ENCODE measurements around the gene CYLD.

The CYLD gene

DNA sequence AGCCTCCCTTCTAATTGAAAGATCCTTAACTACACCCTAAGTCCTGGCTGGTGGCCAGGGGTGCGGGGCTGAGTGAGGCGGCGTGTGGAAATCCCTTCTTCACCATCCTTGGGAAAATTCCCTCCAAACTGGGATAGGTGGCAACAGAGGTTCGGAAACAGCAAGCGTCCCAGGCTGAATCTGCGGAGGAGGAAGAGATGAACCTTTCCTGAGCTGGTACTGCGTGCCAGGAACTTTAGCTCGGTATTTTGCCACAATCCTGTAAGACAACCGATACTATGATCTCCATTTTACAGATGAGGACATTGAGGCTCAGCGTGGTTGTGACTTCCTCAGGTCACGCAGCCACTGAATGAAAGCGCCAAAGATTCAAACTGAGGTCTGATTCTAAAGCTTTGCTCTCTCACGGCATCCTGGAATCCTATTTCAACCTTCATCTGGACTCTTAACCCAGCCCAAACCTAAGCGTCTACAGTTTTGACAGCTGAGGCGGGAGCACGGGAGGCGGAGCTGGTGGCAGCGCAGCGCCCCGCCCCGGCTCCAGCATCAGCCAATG, 583 bp upstream of the CYLD start:
- DNase-seq, result no peak

DNA sequence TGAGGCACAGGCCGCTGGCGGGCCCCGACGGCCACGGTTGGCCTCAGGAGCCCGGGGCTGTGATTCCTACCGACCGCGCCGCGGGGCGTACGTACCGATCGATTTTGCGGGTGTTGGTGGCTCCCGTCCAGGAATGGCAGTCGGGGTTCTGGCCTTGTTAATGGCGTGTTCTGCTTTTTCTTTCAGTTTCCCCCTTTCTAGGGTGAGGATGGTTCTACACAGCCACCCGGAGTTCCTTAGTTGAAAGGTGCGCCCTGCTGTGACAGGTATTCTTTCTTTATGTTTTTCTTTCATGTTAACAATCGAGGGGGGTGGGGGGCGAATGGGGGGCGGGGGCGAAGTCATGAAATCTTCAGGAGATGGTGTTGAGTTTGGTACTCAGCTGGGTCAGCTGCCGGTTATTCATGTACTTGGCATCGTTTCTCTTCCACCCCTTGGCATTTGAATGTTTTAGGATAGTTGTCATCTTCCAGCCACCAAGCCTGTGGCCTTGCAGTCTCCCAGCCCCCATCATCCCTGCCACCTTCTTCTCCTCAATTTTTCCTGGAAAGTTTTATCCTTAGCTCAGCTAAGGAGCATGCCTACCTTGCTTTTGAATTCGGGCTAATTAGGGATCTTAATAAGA, 802 bp downstream of the CYLD start:
- no peak for DNase-seq

GRCh38 chr16:50743581-50744225, 1.8 kb downstream of the CYLD start:
- no peak for DNase-seq

DNA sequence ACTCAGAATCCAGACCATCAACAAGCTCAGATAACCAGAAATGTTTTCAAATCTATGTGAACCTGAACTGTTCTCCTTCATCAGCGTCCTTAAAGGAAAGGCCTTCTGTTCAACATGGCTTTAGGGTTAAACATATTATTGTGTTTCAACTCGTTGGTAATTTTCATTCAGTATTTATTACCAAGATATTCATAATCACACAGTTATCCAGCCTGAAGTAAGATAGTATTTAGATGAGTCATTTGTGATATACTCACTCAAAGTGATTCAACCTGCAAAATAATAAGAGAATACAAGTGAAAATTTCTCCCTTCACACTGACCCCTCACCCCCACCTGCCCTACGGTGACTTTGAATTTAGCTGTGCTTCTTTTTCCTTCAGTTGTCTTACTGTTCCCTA, 3.0 kb downstream of the CYLD start:
- DNase-seq, result no peak

DNA sequence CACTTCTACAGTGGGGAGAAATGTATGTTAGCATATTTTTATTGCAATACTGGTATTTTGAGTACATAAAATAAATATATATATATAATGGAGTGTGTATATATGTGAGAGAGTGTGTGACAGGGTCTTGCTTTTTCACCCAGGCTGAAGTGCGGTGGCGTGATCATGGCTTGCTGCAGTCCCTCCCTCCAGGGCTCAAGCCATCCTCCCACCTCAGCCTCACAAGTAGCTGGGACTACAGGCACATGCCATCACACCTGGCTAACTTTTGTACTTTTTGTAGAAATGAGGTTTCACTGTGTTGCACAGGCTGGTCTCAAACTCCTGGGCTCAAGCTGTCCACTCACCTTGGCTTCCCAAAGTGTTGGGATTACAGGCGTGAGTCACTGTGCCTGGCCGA, 4.1 kb downstream of the CYLD start:
- no peak for DNase-seq

DNA sequence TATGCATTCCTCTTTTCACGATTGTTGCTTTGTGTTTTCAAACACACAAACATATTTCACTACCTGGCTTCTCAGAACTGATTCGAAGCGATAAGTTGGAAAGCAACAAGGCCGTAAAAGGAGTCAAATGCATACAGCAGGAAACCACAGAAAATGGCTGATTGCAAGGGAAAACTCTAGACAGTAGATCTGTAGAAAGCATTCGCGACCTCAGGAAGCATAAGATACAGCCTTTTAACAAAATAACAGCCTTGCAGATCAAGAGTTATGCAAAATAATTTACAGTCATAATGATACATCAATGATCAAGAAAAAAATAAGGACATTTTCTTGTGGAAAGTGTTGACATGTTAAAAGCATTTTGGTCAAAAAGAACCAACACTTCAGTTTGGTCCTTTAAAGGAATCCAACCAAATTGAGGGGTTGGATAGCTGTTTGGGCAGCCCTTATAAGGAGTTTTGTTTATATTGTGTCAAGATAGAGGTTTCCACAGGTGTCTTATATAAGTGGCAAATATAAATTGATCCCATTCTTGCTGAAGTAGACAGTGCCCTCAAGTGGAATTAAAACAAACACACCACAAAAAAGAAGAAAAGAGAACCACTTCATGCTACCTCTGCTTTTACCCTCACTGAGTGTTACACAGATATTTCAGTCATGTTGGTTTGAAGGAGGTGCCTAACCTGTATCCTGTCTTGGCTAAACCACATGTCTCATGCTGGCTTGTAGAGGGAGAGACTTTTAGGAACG, 5.5 kb downstream of the CYLD start:
- no peak for DNase-seq

DNA sequence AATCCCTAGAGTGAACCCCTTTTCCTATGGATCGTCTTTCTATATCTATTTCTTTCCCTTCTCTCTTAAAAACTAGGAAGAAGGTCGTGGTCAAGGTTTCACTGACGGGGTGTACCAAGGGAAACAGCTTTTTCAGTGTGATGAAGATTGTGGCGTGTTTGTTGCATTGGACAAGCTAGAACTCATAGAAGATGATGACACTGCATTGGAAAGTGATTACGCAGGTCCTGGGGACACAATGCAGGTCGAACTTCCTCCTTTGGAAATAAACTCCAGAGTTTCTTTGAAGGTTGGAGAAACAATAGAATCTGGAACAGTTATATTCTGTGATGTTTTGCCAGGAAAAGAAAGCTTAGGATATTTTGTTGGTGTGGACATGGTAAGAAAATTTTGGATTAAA, 9.6 kb downstream of the CYLD start:
- DNase-seq, result no peak

DNA sequence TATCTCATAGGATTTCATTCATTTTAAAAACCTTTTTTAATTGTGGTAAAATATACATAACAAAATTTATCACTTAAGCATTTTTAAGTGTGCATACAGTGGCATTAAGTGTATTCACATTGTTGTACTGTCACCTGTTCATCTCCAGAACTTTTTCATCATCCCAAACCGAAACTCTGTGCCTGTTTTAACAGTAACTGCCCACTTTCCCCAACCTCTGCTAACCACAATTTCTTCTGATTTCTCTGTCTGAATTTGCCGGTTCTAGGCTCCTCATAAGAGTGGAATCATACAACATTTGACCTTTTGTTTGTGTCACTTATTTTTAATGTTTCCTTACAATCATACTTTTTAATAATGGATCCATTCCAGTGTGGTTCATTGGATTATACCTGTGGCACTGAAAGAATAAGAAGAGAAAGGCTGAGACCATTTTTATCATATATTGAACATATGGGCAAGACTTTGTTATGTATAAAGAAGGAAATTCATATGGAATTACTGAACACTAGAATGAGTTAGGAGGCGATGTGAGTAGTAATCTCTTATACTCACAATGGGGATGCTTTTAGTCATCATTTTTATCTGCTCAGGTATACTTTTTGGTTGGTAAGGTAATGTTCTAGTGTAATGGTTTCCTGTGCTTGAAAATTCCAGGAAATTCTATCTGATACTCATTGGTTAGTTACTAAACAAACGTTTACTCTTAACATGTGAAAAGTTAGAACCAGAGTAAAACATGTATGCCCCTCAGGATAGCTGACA, 10.8 kb downstream of the CYLD start:
- no peak for DNase-seq

GRCh38 chr16:50756473-50756872, 14.6 kb downstream of the CYLD start:
- no peak for DNase-seq

- no peak for DNase-seq
These were observed 19.4 kb downstream of the CYLD start for GRCh38 chr16:50761267-50761666.

DNA sequence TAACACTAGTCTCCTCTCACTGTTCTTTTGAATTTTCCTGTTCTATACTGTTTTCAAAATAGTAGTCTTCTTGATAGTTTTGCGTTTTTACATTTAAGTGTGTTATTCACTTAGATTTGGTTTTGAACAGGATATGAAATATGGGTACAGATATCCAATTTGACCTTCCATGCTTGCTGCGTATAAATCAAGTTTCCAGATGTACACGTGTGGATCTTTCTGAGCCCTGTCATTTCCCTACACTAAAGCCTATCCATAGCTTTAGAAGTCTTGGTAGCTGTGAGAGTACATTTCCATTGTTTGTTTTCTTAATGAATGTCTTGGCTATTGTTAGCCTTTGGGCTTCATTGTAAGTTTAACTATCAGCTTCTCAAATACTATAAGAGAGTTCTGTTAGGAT, 20.4 kb downstream of the CYLD start:
- DNase-seq, result no peak

DNA sequence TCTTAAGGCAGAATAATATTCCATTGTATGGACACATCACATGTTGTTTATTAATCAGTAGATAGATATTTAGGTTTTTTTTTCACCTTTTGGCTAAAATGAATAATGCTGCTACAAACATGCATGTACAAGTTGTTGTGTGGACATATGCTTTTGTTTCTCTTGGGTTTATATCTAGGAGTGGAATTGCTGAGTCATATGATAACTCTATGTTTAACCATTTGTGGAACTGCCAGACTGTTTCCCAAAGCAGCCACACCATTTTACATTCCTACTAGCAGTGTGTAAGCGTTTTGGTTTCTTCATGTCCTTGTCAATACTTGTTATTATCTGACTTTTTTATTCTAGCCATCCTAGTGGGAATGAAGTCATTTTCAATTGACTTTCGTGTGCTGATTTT, 21.3 kb downstream of the CYLD start:
- DNase-seq, result no peak

GRCh38 chr16:50765260-50765659, 23.4 kb downstream of the CYLD start:
- no peak for DNase-seq

DNA sequence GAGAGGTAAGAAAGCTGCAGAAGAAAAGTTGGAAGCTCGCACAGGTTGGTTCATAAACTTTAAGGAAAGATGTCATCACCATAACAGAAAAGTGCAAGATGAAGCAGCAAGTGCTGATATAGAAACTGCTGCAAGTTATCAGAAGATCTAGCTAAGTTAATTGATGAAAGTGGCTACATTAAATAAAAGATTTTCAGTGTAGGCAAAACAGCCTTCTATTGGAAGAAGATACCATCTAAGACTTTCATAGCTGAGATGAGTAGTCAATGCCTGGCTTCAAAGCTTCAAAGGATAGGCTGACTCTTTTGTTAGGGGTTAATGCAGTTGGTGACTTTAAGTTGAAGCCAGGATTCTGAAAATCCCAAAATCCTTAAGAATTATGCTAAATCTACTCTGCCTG, 24.0 kb downstream of the CYLD start:
- DNase-seq, result no peak

GRCh38 chr16:50767197-50767596, 25.3 kb downstream of the CYLD start:
- DNase-seq, result no peak

DNA sequence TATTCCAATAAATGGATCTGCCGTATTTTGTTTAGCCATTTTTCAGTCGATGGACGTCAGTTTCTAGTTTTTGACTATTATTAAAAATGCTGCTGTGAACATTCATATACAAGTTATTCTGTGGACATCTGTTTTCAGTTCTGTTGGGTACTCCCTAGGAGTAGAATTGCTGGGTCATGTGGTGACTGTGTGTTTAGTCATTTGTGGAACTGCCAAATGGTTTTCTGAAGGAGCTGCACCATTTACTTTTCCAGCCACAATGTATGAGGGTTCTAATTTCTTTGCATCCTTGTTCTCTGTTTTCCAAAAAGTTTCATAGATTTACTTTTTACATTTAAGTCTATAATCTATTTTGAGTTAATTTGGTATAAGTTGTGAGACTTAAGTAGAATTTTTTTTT, 29.5 kb downstream of the CYLD start:
- no peak for DNase-seq

DNA sequence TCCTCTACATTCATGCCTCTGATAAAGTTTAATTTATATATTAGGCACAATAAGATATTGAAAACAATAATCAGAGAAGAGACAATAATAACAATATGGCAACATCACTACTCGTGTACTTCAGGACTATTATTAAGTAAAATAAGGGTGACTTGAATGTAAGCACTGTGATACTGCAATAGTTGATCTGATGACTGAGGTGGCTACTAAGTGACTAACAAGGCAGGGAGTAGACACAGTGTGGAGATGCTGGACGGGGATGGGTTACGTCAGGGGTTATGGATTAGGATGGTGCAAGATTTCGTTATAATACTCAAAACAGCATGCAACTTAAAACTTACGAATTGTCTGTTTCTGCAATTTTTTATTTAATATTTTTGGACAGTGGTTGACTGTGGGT, 32.5 kb downstream of the CYLD start:
- no peak for DNase-seq

- DNase-seq, result no peak
These were observed 33.1 kb downstream of the CYLD start for GRCh38 chr16:50774960-50775359.

DNA sequence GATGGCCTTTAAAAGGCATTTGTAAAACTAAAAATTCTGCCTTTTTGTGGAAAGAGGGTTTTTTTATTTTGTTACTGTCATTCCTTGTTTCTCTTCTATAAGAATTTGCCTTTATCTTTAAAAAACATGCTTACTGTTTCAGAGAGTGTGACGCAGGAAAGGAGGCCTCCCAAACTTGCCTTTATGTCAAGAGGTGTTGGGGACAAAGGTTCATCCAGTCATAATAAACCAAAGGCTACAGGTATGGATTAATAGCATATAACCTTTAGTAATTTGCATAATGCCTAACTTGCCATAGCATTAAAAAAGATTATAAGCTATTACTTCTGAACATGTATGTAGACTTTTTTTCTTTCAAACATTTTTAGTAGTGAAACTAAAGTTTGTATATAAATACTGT, 34.2 kb downstream of the CYLD start:
- DNase-seq, result no peak

GRCh38 chr16:50778284-50779163, 36.6 kb downstream of the CYLD start:
- DNase-seq, result no peak

DNA sequence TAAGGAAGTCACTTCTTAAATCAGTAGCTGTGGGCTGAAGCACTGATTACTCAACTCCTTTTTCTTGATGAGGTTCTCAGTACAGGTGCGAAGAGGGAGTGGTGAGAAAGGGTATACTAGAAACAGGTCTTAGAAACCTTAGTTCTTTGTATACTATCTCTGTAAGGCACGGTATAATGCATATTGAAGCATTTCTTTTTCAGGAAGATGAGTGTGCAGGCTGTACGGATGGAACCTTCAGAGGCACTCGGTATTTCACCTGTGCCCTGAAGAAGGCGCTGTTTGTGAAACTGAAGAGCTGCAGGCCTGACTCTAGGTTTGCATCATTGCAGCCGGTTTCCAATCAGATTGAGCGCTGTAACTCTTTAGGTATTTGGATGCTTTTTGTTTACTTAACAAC, 39.2 kb downstream of the CYLD start:
- no peak for DNase-seq

- no peak for DNase-seq
These were observed 39.6 kb downstream of the CYLD start for GRCh38 chr16:50781518-50781917.

All from DMS79 (cell line).